Islet of Langerhans (tissue), 1 donor: Measurements from ENCODE around the gene ALDH7A1.
"Not testable (repeated sequence)": the region's sequence is repeated elsewhere in the genome, so short reads cannot be mapped to it uniquely, and the experiment has no call there.

Experiments used
- FAIRE-seq: peaks from one replicate; lab custom pipeline; 2011; peaks lifted over from hg19 to GRCh38; lab: Jason Lieb, UNC

ALDH7A1 gene

DNA sequence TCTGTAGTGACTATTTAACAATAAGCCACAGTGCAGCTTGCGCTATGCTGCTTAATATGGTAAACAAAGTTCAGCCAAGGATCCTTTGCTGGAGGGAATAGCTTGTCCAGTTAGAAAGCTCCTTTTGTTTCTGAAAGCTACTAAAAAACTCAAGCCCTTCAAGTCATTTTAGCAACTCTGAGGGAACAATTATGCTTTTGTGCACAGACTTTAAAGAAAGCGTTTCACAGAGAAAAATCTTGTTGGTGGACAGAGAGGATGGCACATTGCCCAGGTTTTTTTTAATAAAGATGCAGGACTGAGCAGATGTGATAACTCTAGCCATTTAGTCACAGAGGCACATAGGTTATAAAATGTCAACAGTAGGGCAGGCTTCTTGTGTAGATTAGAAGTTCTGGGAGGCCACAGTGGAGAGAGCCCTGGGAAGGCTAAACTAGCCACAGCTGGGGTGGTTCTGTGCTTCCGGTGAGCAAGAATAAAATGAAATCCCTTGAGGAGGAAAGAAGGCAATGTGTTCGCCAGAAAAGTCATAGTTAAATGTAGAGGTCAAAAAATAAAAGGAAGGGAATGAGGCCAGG, 63.4 kb downstream of the ALDH7A1 start:
- no peak for FAIRE-seq

- FAIRE-seq: no peak
Measured at GRCh38 chr5:126527892-126528291, 67.1 kb downstream of the ALDH7A1 start.

DNA sequence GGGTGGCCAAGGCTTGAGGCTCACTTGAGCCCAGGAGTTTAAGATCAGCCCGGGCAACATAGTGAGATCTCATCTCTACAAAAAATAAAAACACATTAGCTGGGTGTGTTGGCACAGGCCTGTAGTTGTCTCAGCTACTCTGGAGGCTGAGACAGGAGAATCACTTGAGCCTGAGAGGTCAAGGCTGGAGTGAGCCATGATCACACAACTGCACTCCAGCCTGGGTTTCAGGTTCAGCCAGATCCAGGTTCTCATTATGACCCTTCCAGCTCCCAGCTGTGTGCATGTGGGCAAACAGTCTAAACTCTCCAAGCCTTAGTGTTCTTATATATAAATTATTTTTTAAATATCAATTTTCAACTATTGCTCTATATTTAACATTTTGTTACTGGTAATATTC, 67.9 kb downstream of the ALDH7A1 start:
- FAIRE-seq: no peak

GRCh38 chr5:126526493-126526892, 68.5 kb downstream of the ALDH7A1 start:
- FAIRE-seq: no peak

- FAIRE-seq: no peak
Measured at GRCh38 chr5:126525630-126526245, 69.3 kb downstream of the ALDH7A1 start.

- no peak for FAIRE-seq
Measured at GRCh38 chr5:126523818-126524510, 71.1 kb downstream of the ALDH7A1 start.

DNA sequence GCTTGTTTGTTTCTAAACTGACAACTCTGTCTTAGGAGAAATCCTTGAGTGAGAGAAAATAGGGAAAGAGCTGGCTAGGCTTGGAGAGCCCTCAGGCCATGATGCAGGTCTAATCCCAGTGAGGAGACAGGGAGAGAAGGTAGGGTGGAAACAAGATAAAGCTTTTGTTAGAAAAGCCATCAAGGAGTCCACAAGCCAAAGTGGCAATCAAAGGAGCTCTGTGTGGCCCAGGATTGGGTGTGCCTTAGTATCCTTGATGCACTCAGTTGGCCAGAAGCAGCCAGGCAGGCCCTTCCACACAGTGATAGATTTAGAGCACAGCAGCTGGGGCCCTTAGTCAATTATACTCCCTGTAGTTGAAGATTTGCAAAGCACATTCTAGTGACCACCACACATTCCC, 73.9 kb downstream of the ALDH7A1 start:
- no peak for FAIRE-seq

DNA sequence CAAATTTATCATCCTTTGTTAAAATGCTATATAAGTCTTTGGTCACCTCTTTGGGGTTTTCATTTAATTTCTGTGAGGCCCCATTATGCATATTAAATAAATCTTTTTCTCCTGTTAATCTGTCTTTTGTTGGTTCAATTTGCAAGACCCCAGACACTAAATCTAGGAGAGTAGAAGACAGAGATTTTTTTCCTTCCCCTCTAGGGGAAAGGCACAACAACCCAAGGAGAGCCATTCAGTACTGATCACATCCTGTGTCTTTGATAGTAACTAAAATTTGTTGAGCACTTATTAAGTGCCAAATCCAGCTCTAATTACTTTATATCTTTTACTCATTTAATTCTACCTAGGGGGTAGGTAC, 74.4 kb downstream of the ALDH7A1 start:
- no peak for FAIRE-seq

- no peak for FAIRE-seq
Measured at GRCh38 chr5:126519637-126520592, 75.1 kb downstream of the ALDH7A1 start.

DNA sequence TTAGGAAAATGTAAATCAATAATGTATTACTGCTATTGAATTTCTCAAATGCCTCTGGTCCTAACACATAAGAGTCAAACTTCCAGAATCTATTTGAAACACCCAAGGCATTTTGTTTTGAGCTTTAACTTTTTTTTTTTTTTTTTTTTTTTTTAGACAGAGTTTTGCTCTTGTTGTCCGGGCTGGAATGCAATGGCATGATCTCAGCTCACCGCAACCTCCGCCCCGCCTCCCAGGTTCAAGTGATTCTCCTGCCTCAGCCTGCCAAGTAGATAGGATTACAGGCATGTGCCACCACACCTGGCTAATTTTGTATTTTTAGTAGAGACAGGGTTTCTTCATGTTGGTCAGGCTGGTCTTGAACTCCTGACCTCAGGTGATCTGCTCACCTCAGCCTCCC, 75.8 kb downstream of the ALDH7A1 start:
- not testable (repeated sequence) for FAIRE-seq

DNA sequence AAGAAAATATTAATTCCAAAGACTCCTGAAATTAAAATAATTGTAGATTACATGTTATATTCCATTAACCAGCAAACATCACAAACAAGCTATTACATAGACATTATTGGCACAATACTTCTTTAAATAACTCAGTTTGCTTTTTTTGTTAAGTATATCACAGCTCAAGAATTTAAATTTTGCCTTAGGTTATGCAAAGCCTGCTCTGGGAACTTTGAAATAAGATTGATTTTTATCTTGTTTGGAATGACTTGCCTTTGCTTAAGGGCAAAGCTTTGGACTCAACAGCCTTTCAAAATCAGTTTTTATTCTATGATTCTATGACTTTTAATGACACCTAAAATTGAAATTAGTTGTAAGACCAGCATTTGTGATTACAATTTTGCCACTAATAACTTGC, 78.2 kb downstream of the ALDH7A1 start:
- FAIRE-seq: no peak

DNA sequence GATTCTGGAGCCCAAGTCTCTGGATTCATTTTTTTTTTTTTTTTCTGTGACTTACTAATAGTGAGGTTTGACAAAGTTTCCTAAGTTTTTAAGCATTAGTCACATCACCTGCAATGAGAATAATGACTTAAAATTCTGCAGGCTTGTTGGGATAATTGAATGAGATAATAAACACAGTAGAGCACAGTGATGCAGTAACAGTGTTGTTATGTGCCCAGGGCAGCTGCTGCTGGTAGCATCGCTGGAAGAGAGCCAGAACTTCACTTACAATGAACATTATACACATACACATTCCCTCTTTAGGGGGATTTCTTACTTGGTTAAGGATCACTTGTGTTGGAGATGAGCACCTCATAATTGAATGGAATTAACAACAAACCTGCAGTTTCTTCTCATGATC, 78.9 kb downstream of the ALDH7A1 start:
- no peak for FAIRE-seq

DNA sequence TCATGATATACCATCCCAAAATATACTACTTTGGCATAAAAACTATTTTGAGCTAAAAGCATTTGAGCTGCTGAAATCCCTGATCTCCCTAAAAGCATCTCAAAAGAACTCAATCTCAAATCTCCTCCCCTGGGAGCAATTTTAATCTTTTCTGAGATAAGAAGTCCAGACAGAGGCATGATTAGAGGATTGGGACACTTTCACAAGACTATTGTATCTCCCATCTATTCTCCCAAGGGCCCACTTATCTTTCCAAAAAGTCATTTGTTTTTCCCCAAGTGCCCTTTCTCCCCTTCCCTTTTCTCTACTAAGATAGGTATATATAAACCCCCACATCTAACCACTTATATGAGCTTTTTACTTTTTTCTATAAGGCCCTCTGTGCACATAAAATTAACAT, 79.7 kb downstream of the ALDH7A1 start:
- no peak for FAIRE-seq

DNA sequence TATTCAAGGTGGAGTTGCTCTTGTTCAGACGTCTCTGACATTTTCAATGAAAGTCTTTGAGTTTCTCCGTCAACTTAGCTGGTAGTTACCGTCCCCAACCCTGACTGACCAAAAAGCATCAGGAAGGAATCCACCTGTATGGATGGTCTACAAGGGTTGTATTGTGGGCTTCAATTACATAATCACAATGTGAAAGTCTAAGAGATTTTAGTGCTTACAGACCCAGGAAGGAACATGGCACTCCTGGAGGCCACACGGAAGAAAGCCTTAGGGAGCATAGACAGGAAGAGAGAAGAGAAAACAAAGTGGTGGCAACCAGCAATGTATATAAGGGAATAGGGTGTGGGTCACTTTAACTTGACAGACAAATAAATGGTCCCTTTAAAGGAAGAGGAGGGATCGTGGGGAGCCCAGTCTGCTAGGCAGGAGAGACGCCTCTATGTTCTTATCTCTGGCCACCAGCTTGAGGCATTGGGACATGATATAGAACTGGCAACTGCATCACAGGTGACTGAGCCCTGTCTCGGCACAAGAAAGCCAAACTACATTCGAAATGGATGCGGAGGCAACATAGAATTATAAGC, 80.4 kb downstream of the ALDH7A1 start:
- FAIRE-seq: no peak

- FAIRE-seq: no peak
Measured at GRCh38 chr5:126514131-126514557, 80.9 kb downstream of the ALDH7A1 start.

DNA sequence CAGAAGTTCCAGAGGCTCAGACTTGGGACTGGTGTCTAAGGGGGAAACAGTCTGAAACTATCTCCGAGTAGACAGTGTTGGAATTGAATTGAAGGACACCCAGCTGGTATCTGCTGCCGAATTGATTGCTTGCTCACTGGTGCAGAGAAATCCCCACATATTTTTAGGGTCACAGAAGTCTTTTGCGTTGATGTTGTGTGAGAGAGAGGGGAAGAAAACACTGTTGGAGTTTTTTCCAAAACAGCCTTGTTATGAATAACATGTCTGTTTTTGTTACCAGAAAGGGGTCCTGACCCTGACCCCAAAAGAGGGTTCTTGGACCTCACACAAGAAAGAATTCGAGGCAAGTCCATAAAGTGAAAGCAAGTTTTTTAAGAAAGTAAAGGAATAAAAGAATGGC, 81.3 kb downstream of the ALDH7A1 start:
- no peak for FAIRE-seq

DNA sequence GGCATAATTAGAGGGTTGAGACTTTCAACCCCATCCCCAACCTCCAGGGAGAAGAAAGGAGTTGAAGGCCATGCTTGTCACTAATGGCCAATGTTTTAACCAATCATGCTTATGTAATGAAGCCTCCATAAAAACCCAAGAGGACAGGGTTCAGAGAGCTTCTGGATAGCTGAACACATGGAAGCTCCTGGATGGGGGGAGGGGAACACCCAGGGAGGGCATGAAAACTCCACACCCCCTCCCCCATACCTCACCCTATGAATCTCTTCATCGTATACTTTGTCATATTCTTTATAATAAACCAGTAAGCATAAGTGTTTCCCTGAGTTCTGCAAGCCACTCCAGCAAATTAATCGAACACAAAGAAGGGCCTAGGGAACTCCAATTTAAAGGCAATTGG, 81.7 kb downstream of the ALDH7A1 start:
- no peak for FAIRE-seq

DNA sequence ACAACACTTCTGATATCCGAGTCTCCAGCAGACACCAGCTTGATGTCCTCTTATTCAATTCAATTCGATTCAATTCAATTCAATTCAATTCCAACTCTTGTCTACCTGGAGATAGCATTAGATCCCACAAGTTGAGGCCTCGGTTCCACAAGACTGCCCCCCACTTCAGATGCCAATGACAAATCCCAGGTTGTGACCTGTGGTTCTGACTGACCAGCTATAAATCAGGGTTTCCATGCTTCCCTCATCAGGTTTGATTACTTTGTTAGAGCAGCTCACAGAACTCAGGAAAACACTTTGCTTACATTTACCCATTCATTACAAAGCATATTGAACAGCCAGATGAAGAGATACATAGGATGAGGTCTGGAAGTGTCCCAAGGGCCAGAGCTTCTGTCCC, 82.6 kb downstream of the ALDH7A1 start:
- no peak for FAIRE-seq

DNA sequence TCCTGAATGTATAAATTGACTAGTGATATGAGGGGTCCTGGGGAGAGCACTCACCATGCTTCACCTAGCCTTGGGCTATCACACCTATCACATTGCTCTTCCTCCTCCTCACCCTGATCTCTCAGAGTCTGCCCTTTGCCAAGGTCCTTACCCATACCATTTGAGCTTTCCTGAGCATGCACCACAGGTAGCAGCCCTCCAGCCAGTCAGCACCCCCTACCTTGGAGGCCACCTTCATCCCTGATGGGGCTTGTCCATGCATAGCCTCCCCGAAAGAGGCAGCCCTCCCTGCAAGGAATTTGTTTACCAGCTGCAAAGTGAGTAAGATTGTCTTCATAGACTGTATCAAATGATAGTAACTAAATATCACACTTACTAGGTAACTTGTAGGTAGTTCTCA, 83.1 kb downstream of the ALDH7A1 start:
- FAIRE-seq: no peak

GRCh38 chr5:126509339-126509738, 85.7 kb downstream of the ALDH7A1 start:
- no peak for FAIRE-seq

- FAIRE-seq: no peak
Measured at GRCh38 chr5:126508962-126509279, 86.1 kb downstream of the ALDH7A1 start.

- no peak for FAIRE-seq
Measured at GRCh38 chr5:126508251-126508961, 86.6 kb downstream of the ALDH7A1 start.
